Fibroblast of mammary gland (primary cell): ENCODE measurements around the gene BRWD1.
"Not testable (repeated sequence)": the region's sequence is repeated elsewhere in the genome, so short reads cannot be mapped to it uniquely, and the experiment has no call there.

Experiments used
- DNase-seq: peaks from one replicate; pipeline ENCODE4 v3.0.0-alpha.2; 2010; ENCODE audit warnings: low read depth
- H3K4me3 ChIP-seq: 2 replicates; pipeline ENCODE4 v1.5.1; 2011; ENCODE audit warnings: low read depth, mild to moderate bottlenecking, low read length, moderate library complexity; ENCODE audit not compliant: control insufficient read depth
- TF ChIP-seq, protein P1 (sequence below): conservative IDR thresholded peaks from 2 replicates; pipeline ENCODE4 v1.5.1; 2011; ENCODE audit warnings: low read depth, low read length, inconsistent platforms; ENCODE audit not compliant: control insufficient read depth, insufficient read depth

The BRWD1 gene

DNA sequence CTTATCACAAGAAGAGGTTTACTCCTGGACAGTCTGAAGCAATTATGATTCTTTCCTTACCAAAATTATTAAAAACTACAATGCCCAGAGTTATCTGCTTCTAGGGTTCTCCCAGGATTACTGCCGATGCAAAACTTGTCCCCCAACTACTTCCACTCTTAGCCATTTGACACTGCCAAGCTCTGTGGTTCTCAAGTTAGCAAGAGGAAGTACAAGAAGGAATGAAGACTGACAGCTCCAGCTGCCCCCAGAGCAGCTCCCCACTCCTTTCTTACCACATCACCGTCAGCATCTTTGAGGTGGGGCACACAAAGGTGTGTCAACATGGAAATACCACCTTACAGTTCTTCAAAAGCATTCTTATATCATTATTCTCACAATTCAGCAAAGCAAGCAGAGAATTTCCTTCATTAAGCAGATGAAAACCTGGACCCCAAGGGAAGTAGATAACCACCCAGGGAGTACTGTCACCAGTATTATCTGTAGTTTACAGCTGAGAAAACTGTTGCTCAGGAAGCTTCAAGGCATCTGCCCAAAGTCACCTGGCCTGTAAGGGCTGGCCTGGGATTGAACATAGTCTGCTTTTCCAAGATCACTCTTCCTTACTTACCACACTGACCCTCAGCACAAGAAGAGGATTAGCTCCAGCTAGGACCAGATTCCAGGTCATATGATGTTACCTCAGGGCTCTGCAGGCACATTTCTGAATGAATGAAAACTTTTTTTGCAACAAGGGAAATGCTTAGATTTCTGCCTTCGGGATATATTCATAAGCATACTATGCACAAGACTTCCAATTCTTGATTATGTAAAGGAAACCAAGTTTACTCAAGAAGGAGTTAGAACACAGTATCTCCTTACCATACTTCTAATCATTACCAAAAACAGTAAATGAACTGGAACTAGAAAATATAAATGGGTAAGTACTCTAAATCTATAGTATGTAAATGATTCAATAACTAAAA lies 139.4 kb downstream of the BRWD1 start:
- TF ChIP-seq, protein P1, sequence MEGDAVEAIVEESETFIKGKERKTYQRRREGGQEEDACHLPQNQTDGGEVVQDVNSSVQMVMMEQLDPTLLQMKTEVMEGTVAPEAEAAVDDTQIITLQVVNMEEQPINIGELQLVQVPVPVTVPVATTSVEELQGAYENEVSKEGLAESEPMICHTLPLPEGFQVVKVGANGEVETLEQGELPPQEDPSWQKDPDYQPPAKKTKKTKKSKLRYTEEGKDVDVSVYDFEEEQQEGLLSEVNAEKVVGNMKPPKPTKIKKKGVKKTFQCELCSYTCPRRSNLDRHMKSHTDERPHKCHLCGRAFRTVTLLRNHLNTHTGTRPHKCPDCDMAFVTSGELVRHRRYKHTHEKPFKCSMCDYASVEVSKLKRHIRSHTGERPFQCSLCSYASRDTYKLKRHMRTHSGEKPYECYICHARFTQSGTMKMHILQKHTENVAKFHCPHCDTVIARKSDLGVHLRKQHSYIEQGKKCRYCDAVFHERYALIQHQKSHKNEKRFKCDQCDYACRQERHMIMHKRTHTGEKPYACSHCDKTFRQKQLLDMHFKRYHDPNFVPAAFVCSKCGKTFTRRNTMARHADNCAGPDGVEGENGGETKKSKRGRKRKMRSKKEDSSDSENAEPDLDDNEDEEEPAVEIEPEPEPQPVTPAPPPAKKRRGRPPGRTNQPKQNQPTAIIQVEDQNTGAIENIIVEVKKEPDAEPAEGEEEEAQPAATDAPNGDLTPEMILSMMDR: no peak
- H3K4me3 ChIP-seq: no peak overlapping the region
- DNase-seq: no peak

GRCh38 chr21:39169906-39170305 lies 143.5 kb downstream of the BRWD1 start:
- no peak for DNase-seq
- H3K4me3 ChIP-seq: no peak overlapping the region
- TF ChIP-seq, protein P1: no peak

DNA sequence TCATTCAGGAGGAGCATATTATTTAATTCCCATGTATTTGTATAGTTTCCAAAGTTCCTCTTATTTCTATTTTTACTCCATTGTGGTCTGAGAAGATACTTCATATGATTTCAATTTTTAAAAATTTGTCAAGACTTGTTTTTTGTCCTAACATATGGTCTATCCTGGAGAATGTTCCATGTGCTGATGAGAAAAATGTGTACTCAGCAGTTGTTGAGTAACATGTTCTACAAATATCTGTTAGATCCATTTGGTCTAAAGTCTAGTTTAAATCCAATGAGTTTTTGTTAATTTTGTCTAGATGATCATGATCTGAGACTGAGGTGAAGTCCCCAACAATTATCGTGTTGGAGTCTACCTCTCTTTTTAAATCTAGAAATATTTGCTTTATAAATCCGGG lies 144.6 kb downstream of the BRWD1 start:
- TF ChIP-seq, protein P1: no peak
- no peak for DNase-seq
- H3K4me3 ChIP-seq: no peak overlapping the region

- TF ChIP-seq, protein P1: no peak
- DNase-seq: no peak
- H3K4me3 ChIP-seq: no peak overlapping the region
These were observed 148.9 kb downstream of the BRWD1 start for GRCh38 chr21:39164523-39164922.

- DNase-seq: no peak
- TF ChIP-seq, protein P1: no peak
- no peak overlapping the region for H3K4me3 ChIP-seq
These were observed 152.4 kb downstream of the BRWD1 start for GRCh38 chr21:39161064-39161463.

GRCh38 chr21:39159342-39160063 lies 153.9 kb downstream of the BRWD1 start:
- H3K4me3 ChIP-seq: no peak overlapping the region
- no peak for DNase-seq

DNA sequence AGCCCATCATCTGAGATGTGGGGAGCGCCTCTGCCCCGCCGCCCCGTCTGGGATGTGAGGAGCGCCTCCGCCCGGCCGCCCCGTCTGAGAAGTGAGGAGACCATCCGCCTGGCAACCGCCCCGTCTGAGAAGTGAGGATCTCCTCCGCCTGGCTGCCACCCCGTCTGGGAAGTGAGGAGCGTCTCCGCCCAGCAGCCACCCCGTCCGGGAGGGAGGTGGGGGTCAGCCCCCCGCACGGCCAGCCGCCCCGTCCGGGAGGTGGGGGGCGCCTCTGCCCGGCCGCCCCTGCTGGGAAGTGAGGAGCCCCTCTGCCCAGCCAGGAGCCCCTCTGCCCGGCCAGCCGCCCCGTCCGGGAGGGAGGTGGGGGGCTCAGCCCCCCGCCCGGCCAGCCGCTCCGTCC lies 156.2 kb downstream of the BRWD1 start:
- not testable (repeated sequence) for DNase-seq

More at GRCh38 chr21:39159342-39160063, 153.9 kb downstream of the BRWD1 start:
- TF ChIP-seq, protein P1: no peak

More for the DNA sequence above, 156.2 kb downstream of the BRWD1 start:
- H3K4me3 ChIP-seq: not testable (repeated sequence)
